ENCODE measurements around the gene MAB21L1.

The MAB21L1 gene

DNA sequence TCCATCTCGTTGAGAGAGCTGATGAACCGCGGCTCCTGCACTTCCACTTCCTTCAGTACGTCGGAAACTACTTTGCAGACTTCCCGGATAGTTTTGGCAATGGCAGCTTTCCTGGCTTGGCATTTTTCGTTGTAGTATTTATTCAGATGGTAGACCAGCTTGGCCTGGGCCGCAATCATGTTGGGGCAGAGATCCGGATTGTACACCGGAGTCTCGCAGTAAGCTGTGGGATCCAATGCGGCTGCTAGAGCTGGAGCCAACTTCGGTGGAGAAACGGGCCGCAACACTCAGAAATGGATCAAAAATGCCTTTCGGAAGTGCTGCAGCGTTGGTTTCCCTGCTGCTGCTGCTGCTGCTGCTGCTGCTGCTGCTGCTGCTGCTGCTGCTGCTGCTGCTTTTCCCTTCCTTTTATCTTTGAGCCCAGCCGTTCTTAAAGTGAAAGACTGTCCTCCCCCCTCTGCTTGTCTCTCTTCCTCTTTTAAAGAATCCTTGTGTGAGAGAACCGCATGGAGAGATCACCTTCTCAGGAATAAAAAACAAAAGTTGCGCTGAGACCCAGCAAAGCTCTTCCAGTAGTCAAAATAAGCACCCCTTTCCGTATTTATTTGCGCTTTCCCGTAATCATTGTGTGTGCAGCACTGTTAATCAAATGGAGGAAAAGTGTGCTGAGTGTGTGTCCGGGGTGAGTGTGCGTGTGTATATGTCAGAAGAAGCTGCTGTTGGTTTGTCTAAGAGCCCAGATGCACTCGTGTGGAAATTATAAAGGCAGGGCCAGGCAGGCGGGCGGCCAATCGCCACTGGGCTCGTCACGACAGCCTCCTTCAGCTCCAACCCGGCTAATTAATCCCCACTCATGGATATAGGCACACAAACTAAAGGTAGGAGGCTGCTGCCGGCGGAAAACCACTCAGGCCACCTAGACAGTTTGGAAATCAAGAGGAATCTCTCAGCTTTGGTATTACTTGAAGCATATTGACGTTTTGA lies at the start of gene MAB21L1:
Gene MAB21L1, minus strand, starts transcription at position 730 of the 984 bp plus-strand sequence. Its CDS starts 551 bp downstream, at position 179.
- no peak for DNase-seq (ENCODE audit: low read depth in 4 of 4, low spot score in 1 of 4)

DNA sequence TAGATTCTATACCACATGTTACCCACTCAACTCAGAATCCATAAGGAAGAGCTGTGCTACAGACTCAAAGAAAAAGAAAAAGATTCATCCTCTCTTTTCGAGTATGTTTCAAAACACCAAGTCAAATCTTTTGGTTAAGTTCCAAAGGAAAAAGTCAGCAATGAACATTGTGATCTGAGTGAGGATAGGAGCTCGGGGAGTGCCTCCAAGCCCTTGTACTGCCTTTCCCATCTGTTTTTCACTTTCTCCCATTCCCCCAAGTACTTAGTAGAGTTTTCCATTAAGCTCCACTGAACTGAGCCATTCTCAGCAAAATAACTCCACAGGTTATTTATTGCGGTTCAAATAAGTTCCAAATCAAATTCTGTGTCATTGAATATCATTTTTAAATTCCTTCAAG lies 47.7 kb upstream of the MAB21L1 start:
- DNase-seq (ENCODE audit: low read depth in 4 of 4, low spot score in 1 of 4): no peak

DNA sequence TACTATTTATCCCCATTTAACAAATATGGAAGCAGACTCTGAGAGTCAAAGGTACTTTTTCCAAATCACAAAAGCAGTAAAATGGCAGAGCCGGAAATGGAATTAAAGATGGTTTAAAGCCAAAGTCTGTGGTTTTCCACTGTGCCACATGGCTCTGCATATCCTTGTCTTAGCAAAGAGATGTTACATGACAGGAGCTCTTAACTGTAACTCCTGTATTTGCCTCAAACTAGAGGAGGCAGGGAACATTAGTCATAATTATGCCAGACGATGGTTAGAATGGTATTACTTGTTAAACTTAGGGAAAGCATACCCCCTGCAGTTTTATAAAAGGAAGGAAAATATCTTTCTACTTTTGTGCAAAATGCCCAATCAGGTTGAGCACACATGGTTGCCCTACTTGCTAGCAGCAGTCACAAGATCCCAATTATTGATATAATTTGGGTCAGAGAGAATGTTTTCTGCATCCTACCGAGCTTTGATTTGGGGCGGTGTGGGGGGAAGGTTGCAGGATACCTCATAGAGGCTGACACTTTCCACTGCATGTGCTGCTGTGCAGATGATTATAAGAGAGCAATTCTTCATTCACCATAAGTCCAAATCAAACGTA lies 42.0 kb upstream of the MAB21L1 start:
- DNase-seq (ENCODE audit: low read depth in 4 of 4, low spot score in 1 of 4): no peak

DNA sequence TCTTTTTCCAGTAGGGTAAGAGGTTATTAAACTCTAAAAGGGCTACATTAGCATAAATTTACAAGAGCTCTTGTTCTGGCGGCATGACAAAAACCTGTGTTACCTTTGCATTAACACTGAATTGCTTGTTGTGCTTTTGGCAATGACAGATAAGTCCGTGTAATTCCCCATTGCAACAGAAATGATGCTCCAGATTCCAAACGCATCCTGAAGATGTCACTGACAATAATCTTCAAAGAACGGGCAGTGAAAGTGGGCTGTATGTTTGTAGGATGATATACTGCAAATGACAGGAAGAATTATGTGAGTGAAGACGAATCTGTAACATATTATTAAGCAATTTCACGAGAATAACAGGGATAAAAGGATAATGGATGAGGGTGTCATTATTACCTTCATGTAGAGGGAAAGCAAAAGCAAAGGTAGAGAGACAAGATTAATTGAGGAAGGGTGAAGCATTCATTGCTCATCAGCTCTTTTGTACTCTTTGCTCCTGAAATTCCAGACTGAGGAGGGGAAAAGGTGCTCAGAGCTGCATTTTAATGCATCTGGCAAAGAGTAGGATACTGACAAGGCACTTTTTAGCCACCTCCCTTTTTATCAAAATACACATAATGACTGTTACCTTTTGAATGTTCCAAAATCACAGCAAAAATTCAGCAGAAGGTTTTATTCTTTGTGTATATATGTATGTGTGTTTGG lies 38.5 kb upstream of the MAB21L1 start:
- no peak for DNase-seq (ENCODE audit: low read depth in 4 of 4, low spot score in 1 of 4)

DNA sequence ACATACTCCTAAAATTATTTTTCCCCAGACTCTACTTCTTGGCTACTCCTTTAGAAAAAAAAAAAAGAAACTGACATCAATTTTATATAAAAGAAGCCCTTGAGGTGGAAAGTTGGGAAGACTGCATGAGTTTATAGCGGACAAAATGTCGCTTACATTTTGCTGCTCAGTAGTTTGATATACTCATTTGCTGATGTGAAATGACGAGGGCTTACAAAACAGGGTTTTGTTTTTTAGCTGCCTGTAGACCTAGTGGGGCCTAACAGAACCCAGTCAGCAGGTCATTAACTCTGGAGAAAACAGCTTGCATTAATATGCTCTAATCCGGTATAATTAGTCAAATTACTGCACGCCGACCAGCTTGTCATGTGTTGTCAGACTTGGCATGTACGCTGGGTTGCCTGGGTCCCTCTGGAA lies 37.6 kb upstream of the MAB21L1 start:
- no peak for DNase-seq (ENCODE audit: low read depth in 4 of 4, low spot score in 1 of 4)

DNA sequence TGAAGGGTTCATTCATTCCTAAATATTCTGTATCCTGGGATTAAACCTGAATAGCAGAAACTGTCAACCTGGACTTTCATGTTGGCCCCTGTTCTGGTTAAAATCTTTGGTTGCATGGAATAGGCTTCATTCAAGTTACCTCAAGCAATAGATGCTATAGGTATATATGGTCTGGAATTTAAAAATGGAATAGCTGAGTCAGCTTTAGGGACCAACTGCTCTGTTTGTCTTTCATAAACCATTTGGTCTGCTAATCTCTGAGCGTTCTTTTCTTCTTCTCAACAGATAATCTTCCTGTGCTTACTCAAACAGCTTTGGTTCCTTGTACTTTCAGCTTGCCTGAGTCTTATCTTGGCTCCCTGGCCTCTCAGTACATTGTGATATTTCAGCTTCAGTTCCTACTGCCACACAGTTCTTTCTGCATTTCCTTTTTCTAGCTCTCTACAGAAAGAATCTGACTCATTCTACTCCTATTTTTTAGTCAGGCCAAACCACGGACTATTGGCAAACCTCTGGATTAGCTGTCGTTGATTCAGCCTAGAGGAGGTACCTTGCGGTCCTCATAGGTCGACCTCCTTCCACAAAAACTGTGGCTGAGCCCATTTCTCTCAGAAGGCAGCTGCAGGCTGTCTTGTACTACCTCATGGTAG lies 35.9 kb upstream of the MAB21L1 start:
- DNase-seq (ENCODE audit: low read depth in 4 of 4, low spot score in 1 of 4): no peak

DNA sequence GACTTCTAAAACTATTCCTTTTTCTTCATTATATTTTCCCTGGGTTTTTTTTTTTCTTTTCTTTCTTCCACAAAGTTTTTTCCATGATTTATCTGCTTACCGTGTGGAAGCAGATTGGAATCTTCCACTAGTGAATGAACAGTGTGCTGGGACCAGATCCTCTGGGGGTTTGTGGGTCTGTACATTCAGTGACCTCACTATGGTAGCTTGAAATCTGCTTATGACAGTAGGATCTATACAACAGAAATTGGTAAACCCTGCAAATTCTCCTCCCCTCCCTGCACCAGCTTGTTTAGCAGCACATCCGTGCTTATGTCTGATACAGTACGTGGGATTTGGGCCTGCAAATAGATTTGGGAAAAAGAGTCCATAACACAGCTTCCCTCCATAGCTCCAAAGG lies 26.0 kb upstream of the MAB21L1 start:
- no peak for DNase-seq (ENCODE audit: low read depth in 4 of 4, low spot score in 1 of 4)

DNA sequence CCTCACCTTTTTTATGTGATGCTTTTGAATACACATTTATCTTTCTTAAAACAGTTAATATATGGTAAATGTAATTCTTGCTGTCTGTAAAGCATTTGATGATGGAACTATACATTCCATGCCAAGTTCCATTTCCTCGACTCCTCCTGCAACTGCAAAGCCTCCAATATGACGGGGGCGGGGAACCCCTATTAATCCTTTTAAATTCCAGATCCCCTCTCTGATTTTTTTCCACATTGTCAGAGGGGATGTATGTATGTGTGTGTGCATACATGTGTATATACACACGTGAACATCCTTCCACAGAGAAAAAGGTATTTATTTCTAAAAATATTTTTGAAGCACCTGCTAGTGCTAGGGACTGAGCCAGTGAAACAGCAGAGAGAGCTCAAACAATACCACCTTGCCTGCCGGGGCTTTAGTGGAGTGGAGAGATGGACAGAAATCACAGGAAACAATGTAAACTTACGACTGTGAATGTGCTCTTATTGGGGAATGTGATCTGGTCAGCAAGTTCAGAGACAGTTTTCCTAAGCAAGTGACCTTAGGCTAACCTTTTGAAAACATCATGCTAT lies 25.3 kb upstream of the MAB21L1 start:
- DNase-seq (ENCODE audit: low read depth in 4 of 4, low spot score in 1 of 4): no peak

DNA sequence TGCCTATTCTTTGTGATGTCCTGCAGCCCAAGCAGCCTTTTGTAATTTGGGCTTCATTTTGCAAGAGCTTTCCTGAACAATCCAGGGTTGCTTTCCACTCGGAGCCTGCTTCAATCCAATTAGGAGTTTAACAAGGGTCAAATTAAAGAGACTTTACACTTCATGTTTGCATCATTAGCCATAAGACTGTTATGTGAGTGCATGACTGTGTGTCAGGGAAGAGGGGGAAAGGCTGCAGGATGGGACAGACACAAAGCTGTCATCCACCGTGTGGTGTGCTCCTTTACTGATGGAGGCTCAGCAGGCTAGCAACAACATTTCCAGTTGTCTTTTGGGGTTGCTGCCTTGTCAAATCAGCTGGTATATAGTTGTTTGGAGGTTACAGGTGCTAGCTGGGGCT lies 23.7 kb upstream of the MAB21L1 start:
- DNase-seq (ENCODE audit: low read depth in 4 of 4, low spot score in 1 of 4): no peak

DNA sequence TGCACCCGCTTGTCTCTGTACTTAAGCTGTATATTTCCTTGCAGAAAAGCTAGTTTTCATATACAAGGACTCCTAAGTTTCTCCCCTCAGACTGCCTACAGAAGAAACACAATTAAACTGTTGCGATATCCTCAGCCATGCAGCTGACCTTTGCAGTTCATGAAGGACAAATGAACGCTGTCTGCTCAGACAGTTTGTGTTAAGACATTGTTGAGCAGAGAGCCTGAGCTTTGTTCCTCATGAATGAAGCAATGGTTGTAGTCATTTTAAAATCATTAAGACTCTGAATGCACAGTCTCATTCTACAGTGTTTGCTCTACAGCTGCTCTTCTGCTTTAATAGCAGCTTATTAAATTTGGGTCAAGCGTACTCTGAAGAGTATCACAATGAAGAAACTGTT lies 23.2 kb upstream of the MAB21L1 start:
- DNase-seq (ENCODE audit: low read depth in 4 of 4, low spot score in 1 of 4): no peak

DNA sequence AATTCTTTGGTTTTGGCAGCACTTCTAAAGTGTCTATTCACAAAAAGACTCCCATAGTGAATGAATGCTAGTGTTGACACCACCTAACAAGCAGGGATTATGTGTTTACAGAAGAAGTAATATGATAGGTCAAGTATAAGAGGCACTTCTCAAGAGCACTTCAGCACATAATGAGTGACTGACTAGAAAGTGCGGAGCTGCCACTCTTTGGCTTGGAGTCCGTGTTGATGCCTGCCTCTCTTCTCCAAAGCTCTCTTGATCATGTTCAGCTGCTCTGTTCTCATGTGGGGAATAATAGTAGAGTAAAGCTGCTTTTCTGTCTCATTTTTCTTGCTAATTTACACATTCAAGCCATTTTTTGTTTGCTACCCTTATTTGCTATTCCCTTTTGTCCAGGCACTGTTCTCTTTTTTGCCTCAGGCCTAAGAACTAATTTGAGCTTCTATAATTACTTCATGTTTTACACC lies 22.7 kb upstream of the MAB21L1 start:
- no peak for DNase-seq (ENCODE audit: low read depth in 4 of 4, low spot score in 1 of 4)

DNA sequence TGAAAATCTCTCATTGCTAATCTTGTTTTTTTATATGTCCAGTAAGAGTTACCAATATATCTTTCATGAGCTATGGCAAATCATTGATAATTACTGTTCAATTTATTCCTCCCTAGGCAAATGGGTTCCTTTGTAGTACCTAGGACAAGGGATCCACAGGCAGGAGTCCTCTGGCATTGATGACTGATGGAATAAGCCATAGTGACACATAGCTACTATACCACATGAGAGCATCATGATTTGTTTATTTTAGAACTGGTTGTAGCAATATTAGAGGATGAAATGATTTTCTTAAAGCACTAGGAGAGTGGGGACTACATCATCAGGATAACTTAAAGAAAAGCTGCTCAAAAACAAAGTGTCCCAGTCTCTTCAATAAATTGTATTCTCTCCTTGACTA lies 21.7 kb upstream of the MAB21L1 start:
- no peak for DNase-seq (ENCODE audit: low read depth in 4 of 4, low spot score in 1 of 4)

DNA sequence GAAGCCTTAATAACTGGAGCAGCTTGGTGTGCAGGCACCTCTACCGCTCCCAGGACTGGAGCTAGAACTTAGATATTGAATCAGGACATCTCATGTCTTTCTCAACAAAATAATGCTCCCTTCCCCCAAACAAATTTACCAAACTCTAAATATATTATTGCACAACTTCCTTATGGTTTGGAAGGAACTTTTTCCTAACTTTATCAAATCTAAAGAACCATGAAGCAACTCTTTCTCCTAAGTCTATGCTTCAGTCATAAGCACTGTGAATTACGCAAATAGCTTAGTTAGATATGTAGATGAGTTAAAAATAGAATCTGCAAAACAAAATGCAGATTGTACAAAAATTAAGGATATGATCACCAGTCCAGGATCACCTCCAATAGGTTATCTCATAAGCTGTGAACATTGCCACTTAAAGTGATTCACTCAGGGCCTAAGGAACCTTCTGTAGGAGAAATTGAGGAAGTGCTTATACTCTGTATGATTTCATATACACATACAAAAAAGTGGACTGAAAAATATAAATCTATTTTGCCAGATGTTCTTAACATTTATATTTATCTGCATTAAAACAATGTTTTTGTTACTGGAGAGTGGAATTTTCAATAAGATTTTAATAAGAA lies 20.4 kb upstream of the MAB21L1 start:
- no peak for DNase-seq (ENCODE audit: low read depth in 4 of 4, low spot score in 1 of 4)

DNA sequence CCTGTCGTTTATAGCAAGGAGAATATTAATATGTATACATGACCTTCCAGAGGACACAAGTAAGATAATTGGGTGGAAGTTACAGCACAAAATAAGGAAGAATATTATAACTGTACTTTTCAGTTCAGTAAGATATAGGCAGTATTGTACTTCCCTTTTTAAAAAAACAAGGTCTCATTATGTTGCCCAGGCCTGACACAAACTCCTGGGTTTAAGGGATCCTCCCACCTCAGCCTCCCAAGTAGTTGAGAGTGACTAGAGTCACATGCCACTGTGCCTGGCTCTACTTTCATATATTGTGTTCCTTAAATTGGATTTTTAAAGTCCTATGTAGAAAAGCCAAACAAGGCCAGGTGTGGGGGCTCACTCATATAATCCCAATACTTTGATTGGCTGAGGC lies 19.5 kb upstream of the MAB21L1 start:
- DNase-seq (ENCODE audit: low read depth in 4 of 4, low spot score in 1 of 4): no peak

DNA sequence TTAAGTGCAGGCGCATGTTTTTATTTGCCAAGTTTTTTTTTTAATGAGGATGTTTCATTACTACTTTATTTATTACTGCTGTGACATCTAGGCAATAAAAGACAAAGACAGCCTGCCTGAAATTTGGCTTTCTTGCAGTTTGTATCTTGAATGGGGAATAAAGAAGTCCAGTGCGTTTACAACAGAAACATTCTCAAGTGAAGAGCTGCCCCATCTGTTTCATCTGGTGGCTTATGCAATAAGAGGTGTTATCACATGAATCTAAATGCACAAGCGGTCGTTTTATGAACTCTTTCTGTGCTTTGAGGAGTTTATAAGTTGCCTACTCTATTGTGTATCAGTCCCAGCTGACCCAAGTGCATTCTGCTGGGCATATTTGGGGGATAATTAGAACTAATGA lies 12.6 kb upstream of the MAB21L1 start:
- DNase-seq (ENCODE audit: low read depth in 4 of 4, low spot score in 1 of 4): no peak

DNA sequence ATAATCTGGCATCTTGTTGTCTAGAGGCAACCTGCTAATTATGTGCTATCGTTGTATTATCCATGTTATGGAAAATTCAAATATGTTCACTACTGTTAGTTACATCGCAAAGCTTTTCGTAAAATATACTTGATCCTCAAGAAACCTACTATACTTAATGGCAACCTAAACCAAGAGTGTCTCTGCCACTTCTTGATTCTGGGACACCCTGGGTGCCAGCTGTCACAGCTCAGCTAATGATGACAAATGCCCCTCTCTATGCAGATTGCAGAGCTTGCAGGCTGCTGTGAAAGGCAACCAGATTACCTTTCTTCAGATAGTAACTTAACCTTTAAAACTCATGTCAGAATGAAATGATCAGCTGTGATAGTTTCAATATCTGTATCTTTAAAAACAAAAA lies 8.9 kb upstream of the MAB21L1 start:
- DNase-seq (ENCODE audit: low read depth in 4 of 4, low spot score in 1 of 4): no peak

DNA sequence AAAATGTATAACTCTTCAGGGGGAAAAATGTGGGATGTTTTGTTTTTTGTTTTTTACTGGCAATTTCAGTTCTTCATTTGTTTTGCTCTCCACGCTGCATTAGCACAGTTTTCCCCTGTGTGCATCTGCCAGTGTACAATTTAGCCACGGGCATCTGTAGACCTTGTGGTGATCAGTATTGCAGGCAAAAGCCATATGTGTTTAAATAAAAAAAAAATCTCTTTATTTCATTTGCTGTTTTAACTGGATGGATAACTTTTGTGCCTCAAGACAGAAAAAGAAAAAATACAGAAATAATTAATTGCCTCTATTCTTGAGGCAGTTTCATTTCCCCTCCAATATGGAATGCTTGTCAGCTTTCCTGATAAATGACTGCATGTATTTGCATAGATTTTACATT lies 7.9 kb upstream of the MAB21L1 start:
- DNase-seq (ENCODE audit: low read depth in 4 of 4, low spot score in 1 of 4): no peak

DNA sequence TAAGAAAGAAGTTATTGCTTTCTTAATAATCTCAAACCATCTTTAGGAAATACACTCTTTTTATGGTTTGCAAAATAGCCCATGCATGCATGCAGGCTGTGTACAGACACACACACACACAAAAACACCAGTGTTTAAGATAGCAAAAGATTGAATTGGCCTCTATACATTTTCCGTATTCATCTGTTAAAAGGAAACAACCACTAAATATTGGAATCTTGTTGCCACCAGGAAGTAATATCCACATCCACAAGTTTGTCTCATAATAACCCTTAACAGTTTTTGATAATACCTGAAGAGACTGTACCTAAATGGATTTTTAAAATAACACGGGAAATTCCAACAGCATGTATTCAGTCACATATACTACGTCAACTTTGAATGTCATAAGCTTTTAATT lies 7.3 kb upstream of the MAB21L1 start:
- DNase-seq (ENCODE audit: low read depth in 4 of 4, low spot score in 1 of 4): no peak

DNA sequence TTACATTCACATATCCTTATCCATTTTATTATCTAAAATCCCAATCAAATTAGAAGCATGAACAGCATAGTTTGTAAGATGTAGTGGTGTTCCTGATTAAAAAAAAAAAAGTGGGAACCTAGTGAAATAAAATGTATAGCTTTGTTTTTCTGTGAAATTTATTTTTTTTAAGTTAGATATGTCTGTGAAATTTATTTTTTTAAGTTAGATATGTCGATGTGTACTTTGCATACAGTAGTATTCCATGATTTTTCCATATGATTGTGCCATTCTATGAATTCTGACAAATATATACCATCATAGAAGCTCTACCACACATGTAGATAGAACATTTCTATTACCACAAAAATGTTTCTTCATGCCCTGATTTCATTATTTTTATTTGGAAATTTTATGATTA lies 6.0 kb upstream of the MAB21L1 start:
- DNase-seq (ENCODE audit: low read depth in 4 of 4, low spot score in 1 of 4): no peak

DNA sequence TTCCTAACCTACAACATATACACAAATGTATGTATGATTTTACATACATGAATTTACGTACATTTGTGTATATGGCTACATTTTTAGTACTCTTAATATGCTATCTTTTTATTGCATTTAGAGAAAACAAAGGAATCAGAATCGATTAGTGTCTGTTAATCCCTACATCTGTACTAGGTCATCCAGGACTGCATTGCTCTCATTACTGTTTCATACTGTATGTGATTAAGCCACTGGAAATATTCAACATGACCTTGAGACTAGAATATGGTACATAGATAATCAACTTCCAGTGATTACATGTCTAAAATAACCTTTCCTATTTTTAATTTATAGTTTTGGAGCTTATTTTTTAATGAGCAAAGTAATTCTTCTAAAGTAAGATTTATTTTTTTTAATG lies 5.3 kb upstream of the MAB21L1 start:
- no peak for DNase-seq (ENCODE audit: low read depth in 4 of 4, low spot score in 1 of 4)

DNA sequence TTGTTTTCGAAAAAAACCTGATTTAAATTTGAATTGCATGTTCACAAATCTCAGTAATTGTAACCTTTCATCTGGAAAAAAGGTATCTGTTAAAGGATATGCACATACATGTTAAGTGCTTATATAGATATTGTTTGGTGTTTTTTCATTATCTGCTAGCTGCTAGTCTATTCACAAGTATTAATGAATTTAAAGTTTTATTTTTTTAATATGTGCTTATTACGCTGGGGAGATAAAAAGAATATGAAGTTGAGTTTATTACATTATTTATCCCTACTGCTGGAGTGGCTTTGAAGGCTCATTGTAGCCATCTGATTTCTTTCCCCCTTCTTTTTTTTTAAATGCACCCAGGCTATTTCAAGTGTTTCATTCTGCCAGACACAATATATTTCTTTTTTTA lies 3.9 kb upstream of the MAB21L1 start:
- no peak for DNase-seq (ENCODE audit: low read depth in 4 of 4, low spot score in 1 of 4)

All from stimulated activated CD4-positive, alpha-beta T cell treated with anti-CD3 and anti-CD28 coated beads, Interleukin-1b, Interleukin-23, amount 100 ng/mL, for 24 hours (primary cell).